NCI-H345 treated with DMSO at 0.1 percent for 48 hours (cell line): ENCODE measurements around the gene PPIG.
"Not testable (repeated sequence)": the region's sequence is repeated elsewhere in the genome, so short reads cannot be mapped to it uniquely, and the experiment has no call there.

Experiments
- DNase-seq: peaks from one replicate; lab custom pipeline; 2025; ENCODE audit not compliant: unreplicated experiment; lab: John Stamatoyannopoulos, UW

PPIG gene

GRCh38 chr2:169584005-169584877, at the start of gene PPIG:
Gene PPIG (plus strand): TSS chr2:169584351. CDS start chr2:169604042, 19,691 bp downstream.
- DNase-seq = peak; percentile 78

GRCh38 chr2:169539460-169539859, 44.7 kb upstream of the PPIG start:
- not testable (repeated sequence) for DNase-seq

GRCh38 chr2:169540146-169540545, 44.0 kb upstream of the PPIG start:
- DNase-seq = no peak

- DNase-seq = no peak
These were observed 41.7 kb upstream of the PPIG start for GRCh38 chr2:169542433-169542832.

- no peak for DNase-seq
These were observed 37.4 kb upstream of the PPIG start for GRCh38 chr2:169546756-169547155.

- no peak for DNase-seq
These were observed 22.8 kb upstream of the PPIG start for GRCh38 chr2:169561364-169561763.

- not testable (repeated sequence) for DNase-seq
These were observed 22.1 kb upstream of the PPIG start for GRCh38 chr2:169562084-169562483.

- DNase-seq = no peak
These were observed 21.6 kb upstream of the PPIG start for GRCh38 chr2:169562519-169562918.

- no peak for DNase-seq
These were observed 18.5 kb upstream of the PPIG start for GRCh38 chr2:169565686-169566085.

- no peak for DNase-seq
These were observed 14.2 kb upstream of the PPIG start for GRCh38 chr2:169569948-169570347.

GRCh38 chr2:169570752-169571151, 13.4 kb upstream of the PPIG start:
- DNase-seq = not testable (repeated sequence)

- DNase-seq = no peak
These were observed 12.6 kb upstream of the PPIG start for GRCh38 chr2:169571571-169571970.

- DNase-seq = no peak
These were observed 12.0 kb upstream of the PPIG start for GRCh38 chr2:169572189-169572588.

GRCh38 chr2:169572821-169573159, 11.4 kb upstream of the PPIG start:
- DNase-seq = no peak

GRCh38 chr2:169573160-169573973, 10.8 kb upstream of the PPIG start, which contains the start of gene FASTKD1:
Gene FASTKD1 (minus strand): TSS chr2:169573865. CDS start chr2:169572029, 1,836 bp downstream.
- DNase-seq = peak; percentile 90

GRCh38 chr2:169573974-169574299, 10.2 kb upstream of the PPIG start:
- DNase-seq = no peak

GRCh38 chr2:169574539-169574938, 9.6 kb upstream of the PPIG start:
- DNase-seq = not testable (repeated sequence)

- not testable (repeated sequence) for DNase-seq
These were observed 8.9 kb upstream of the PPIG start for GRCh38 chr2:169575264-169575663.

- no peak for DNase-seq
These were observed 5.1 kb upstream of the PPIG start for GRCh38 chr2:169579044-169579443.

- DNase-seq = not testable (repeated sequence)
These were observed 1.4 kb upstream of the PPIG start for GRCh38 chr2:169582552-169583266.

- DNase-seq = no peak
These were observed 633 bp upstream of the PPIG start for GRCh38 chr2:169583518-169583917.
